Liver (tissue), 9 donors: Measurements from ENCODE around the gene MEF2B. TPM values are rescaled to one million over a fixed set of nuclear protein-coding genes. Genes with fewer than 3 reads are reported as not detected.
A peak's percentile ranks its signal among the peaks of the same experiment; 100 is the strongest.

ENCODE experiments used
- DNase-seq: peaks from one replicate; pipeline ENCODE4 v3.0.0-alpha.2; 2017; ENCODE audit warnings: low spot score
- H3K27ac ChIP-seq, 2 donors: one replicate each; pipeline ENCODE4 v1.7.0; 2013; ENCODE audit warnings: inconsistent platforms in 2 of 2, low read length in 2 of 2, control low read depth in 1 of 2, low read depth in 1 of 2, mild to moderate bottlenecking in 1 of 2
- H3K27me3 ChIP-seq, 4 donors: one replicate each; pipeline versions ENCODE4 v1.6.1 to v1.7.0; 2013; ENCODE audit warnings: low read length in 3 of 4, inconsistent platforms in 1 of 4, mild to moderate bottlenecking in 1 of 4, moderate library complexity in 1 of 4; ENCODE audit not compliant: control insufficient read depth in 4 of 4, insufficient read depth in 4 of 4
- H3K36me3 ChIP-seq, 4 donors: one replicate each; pipeline versions ENCODE4 v1.6.1 to v1.7.0; 2013; ENCODE audit warnings: low read length in 3 of 4, mild to moderate bottlenecking in 3 of 4, low read depth in 1 of 4, moderate library complexity in 1 of 4; ENCODE audit not compliant: control insufficient read depth in 4 of 4, insufficient read depth in 3 of 4
- H3K4me1 ChIP-seq, 4 donors: one replicate each; pipeline versions ENCODE4 v1.6.1 to v1.7.0; 2013; ENCODE audit warnings: low read length in 3 of 4, mild to moderate bottlenecking in 3 of 4, moderate library complexity in 1 of 4; ENCODE audit not compliant: control insufficient read depth in 4 of 4, insufficient read depth in 4 of 4
- H3K4me3 ChIP-seq, 3 donors: one replicate each; pipeline versions ENCODE4 v1.6.1 to v1.7.0; 2013; ENCODE audit warnings: low read length in 3 of 3, control low read depth in 1 of 3, low read depth in 1 of 3, mild to moderate bottlenecking in 1 of 3
- H3K9ac ChIP-seq, 2 donors: one replicate each; pipeline ENCODE4 v1.7.0; 2013; ENCODE audit warnings: low read length in 2 of 2, mild to moderate bottlenecking in 2 of 2, moderate library complexity in 2 of 2, control low read depth in 1 of 2, low read depth in 1 of 2
- H3K9me3 ChIP-seq, 4 donors: one replicate each; pipeline versions ENCODE4 v1.6.1 to v1.7.0; 2013; ENCODE audit warnings: low read length in 3 of 4; ENCODE audit not compliant: control insufficient read depth in 4 of 4
- EGR1 ChIP-seq, 2 donors: IDR thresholded peaks; 2 replicates each; pipeline ENCODE4 v1.6.1; 2016 to 2018; ENCODE audit warnings: antibody characterized with exemption in 2 of 2, low read depth in 2 of 2
- FOXA1 ChIP-seq: IDR thresholded peaks from 2 replicates; pipeline ENCODE4 v1.6.1; 2016; ENCODE audit warnings: antibody characterized with exemption
- FOXA2 ChIP-seq: IDR thresholded peaks from 2 replicates; pipeline ENCODE4 v1.6.1; 2016; ENCODE audit warnings: antibody characterized with exemption
- GABPA ChIP-seq, 2 donors: IDR thresholded peaks in 1 of 2; conservative IDR thresholded peaks in 1 of 2; 2 replicates each; pipeline ENCODE4 v1.6.1; 2016; ENCODE audit warnings: antibody characterized with exemption in 2 of 2, mild to moderate bottlenecking in 1 of 2, moderate library complexity in 1 of 2
- JUND ChIP-seq, 2 donors: IDR thresholded peaks; 2 replicates each; pipeline ENCODE4 v1.6.1; 2016; ENCODE audit warnings: antibody characterized with exemption in 2 of 2
- RAD21 ChIP-seq, 2 donors: IDR thresholded peaks; 2 replicates each; pipeline ENCODE4 v1.6.1; 2016; ENCODE audit warnings: antibody characterized with exemption in 2 of 2, mild to moderate bottlenecking in 2 of 2
- RXRA ChIP-seq, 2 donors: IDR thresholded peaks; 2 replicates each; pipeline ENCODE4 v1.6.1; 2017 to 2018; ENCODE audit warnings: antibody characterized with exemption in 2 of 2, mild to moderate bottlenecking in 1 of 2
- YY1 ChIP-seq: IDR thresholded peaks from 2 replicates; pipeline ENCODE4 v1.6.1; 2016; ENCODE audit warnings: antibody characterized with exemption, mild to moderate bottlenecking
- WGBS: extraction: QIAGEN DNeasy Blood & Tissue Kit; methylation state at CpG from one replicate; pipeline ENCODE4 v1.1.7; 2013; 5-methylcytosine and 5-hydroxymethylcytosine counted together
- polyA plus RNA-seq, 2 donors: library from polyadenylated mRNA; stranded (reverse) in 1 of 2; unstranded in 1 of 2; fragments of 200-250 nt in 1 of 2; fragments of >200 nt in 1 of 2; fragmentation: Nextera tagmentation in 1 of 2; extraction: Ambion mirVana in 1 of 2; gene quantifications; one replicate each; pipeline versions ENCODE4 v1.2.1 to v1.2.3, GENCODE V29; 2013 to 2015
- total RNA-seq, 2 donors: library from RNA; depleted of rRNA; stranded (reverse); fragments of >200 nt; gene quantifications; one replicate each; pipeline ENCODE4 v1.2.3, GENCODE V29; 2014
- TF ChIP-seq, protein P1 (sequence below): fragments of 150-350 bp; IDR thresholded peaks from 2 replicates; pipeline ENCODE4 v1.5.1; 2017; ENCODE audit warnings: improper control_type of control experiment, low read depth, low read length; ENCODE audit not compliant: missing input control
- TF ChIP-seq, protein P2 (sequence below): IDR thresholded peaks from 2 replicates; pipeline ENCODE4 v1.6.1; 2016; ENCODE audit warnings: antibody characterized with exemption
- TF ChIP-seq, protein P3 (sequence below): IDR thresholded peaks from 2 replicates; pipeline ENCODE4 v1.6.1; 2016; ENCODE audit warnings: antibody characterized with exemption, mild to moderate bottlenecking
- TF ChIP-seq, protein P4 (sequence below): IDR thresholded peaks from 2 replicates; pipeline ENCODE4 v1.6.1; 2016; ENCODE audit warnings: antibody characterized with exemption
- TF ChIP-seq, protein P5 (sequence below): IDR thresholded peaks from 2 replicates; pipeline ENCODE4 v1.6.1; 2016; ENCODE audit warnings: antibody characterized with exemption
- donor health status: healthy.
- donor health status: healthy.
- donor health status: healthy.
- donor health status: healthy.
- donor health status: healthy.

MEF2B gene
- total and polyA plus RNA-seq, 4 donors = 0.08 to 0.39 (median 0.30) TPM; not detected in 1

DNA sequence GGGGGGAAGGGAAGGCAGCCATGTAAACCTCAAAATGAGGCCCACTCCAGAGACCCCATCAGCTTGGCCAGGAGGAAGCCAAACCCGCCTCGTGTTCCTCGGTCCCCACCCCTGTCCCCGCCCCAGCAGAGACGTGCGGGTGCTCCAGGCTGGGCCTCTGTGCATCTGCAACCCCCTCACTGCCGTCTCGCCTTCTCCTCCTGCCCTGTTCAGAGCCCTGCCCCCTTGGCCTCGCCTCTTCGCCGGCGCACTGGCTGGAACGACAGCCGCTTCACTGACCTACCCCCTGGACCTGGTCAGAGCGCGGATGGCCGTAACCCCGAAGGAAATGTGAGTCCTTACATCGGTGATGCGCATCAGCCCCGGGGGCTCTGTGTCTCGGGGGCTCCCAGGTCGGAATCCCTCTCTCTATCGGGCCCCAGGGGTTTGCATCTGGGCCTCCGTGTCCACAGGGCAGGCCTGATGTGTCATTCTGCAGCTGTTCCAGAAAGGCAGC, 64.0 kb downstream of the MEF2B start (continued):
- TF ChIP-seq, protein P1, sequence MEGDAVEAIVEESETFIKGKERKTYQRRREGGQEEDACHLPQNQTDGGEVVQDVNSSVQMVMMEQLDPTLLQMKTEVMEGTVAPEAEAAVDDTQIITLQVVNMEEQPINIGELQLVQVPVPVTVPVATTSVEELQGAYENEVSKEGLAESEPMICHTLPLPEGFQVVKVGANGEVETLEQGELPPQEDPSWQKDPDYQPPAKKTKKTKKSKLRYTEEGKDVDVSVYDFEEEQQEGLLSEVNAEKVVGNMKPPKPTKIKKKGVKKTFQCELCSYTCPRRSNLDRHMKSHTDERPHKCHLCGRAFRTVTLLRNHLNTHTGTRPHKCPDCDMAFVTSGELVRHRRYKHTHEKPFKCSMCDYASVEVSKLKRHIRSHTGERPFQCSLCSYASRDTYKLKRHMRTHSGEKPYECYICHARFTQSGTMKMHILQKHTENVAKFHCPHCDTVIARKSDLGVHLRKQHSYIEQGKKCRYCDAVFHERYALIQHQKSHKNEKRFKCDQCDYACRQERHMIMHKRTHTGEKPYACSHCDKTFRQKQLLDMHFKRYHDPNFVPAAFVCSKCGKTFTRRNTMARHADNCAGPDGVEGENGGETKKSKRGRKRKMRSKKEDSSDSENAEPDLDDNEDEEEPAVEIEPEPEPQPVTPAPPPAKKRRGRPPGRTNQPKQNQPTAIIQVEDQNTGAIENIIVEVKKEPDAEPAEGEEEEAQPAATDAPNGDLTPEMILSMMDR = no peak
- TF ChIP-seq, protein P2, sequence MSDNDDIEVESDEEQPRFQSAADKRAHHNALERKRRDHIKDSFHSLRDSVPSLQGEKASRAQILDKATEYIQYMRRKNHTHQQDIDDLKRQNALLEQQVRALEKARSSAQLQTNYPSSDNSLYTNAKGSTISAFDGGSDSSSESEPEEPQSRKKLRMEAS = no peak
- TF ChIP-seq GABPA (IDR thresholded peaks at IDR 0.05 in 1 of 2, conservative IDR thresholded peaks at IDR 0.05 in 1 of 2) (no peak), RXRA (IDR thresholded peaks at IDR 0.05) (no peak), FOXA2 (no peak), JUND (IDR thresholded peaks at IDR 0.05) (no peak)

DNA sequence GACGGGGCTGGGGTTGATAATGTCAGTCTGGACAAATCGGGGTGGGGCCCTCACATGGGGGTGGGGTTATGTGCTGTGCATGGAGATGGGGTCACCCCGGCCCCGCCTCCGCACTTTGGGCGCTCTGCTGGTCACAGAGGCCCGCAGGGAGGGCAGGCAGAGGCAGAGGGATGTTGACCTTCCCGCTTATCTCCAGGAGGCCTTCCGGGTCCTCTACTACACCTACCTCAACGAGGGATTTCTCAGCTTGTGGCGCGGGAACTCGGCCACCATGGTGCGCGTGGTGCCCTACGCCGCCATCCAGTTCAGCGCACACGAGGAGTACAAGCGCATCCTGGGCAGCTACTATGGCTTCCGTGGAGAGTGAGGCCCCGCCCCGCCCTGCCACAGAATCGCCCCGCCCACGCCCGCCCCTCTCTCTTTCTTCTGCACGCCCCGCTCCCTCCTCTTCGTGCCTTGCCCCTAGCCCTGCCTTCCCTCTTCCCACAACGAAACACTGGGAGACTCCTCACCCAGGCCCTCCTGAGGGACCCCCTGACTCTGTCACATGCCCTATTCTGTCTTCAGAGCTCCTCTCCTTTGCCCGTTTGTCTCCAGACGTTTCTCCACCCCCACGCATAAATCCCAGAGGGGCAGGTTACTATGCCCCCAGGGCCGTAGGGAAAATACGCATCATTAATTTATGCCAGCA, 64.6 kb downstream of the MEF2B start:
- peaks cover 7 to 19% (median 13%) of the 10 kb centered on the region in 4 donors for H3K4me1 ChIP-seq
- H3K36me3 ChIP-seq = peaks cover 3 to 10% (median 6%) of the 10 kb centered on the region in 4 donors
- peak; percentile 80 for DNase-seq
- TF ChIP-seq, protein P3, sequence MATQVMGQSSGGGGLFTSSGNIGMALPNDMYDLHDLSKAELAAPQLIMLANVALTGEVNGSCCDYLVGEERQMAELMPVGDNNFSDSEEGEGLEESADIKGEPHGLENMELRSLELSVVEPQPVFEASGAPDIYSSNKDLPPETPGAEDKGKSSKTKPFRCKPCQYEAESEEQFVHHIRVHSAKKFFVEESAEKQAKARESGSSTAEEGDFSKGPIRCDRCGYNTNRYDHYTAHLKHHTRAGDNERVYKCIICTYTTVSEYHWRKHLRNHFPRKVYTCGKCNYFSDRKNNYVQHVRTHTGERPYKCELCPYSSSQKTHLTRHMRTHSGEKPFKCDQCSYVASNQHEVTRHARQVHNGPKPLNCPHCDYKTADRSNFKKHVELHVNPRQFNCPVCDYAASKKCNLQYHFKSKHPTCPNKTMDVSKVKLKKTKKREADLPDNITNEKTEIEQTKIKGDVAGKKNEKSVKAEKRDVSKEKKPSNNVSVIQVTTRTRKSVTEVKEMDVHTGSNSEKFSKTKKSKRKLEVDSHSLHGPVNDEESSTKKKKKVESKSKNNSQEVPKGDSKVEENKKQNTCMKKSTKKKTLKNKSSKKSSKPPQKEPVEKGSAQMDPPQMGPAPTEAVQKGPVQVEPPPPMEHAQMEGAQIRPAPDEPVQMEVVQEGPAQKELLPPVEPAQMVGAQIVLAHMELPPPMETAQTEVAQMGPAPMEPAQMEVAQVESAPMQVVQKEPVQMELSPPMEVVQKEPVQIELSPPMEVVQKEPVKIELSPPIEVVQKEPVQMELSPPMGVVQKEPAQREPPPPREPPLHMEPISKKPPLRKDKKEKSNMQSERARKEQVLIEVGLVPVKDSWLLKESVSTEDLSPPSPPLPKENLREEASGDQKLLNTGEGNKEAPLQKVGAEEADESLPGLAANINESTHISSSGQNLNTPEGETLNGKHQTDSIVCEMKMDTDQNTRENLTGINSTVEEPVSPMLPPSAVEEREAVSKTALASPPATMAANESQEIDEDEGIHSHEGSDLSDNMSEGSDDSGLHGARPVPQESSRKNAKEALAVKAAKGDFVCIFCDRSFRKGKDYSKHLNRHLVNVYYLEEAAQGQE = no peak
- TF ChIP-seq JUND (IDR thresholded peaks at IDR 0.05) = no peak
- no peak for TF ChIP-seq EGR1 (IDR thresholded peaks at IDR 0.05; ENCODE audit: low read depth in 2 of 2)
- TF ChIP-seq, protein P4, sequence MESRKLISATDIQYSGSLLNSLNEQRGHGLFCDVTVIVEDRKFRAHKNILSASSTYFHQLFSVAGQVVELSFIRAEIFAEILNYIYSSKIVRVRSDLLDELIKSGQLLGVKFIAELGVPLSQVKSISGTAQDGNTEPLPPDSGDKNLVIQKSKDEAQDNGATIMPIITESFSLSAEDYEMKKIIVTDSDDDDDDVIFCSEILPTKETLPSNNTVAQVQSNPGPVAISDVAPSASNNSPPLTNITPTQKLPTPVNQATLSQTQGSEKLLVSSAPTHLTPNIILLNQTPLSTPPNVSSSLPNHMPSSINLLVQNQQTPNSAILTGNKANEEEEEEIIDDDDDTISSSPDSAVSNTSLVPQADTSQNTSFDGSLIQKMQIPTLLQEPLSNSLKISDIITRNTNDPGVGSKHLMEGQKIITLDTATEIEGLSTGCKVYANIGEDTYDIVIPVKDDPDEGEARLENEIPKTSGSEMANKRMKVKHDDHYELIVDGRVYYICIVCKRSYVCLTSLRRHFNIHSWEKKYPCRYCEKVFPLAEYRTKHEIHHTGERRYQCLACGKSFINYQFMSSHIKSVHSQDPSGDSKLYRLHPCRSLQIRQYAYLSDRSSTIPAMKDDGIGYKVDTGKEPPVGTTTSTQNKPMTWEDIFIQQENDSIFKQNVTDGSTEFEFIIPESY = no peak
- TF ChIP-seq, protein P2 = no peak
- no peak for TF ChIP-seq RAD21 (IDR thresholded peaks at IDR 0.05)
- no peak for TF ChIP-seq YY1
- TF ChIP-seq FOXA1 = no peak
- TF ChIP-seq, protein P1 = no peak
- TF ChIP-seq, protein P5, sequence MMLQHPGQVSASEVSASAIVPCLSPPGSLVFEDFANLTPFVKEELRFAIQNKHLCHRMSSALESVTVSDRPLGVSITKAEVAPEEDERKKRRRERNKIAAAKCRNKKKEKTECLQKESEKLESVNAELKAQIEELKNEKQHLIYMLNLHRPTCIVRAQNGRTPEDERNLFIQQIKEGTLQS = no peak
- H3K9ac ChIP-seq = no peak overlapping the region
- no peaks in the 10 kb centered on the region for H3K9me3 ChIP-seq
- 68% methylated on average over 36 of the region's 36 CpGs for WGBS
- no peaks in the 10 kb centered on the region for H3K27me3 ChIP-seq
- no peak overlapping the region for H3K4me3 ChIP-seq
- no peak overlapping the region for H3K27ac ChIP-seq
